Gastroesophageal sphincter (tissue), 4 donors: Measurements from ENCODE around the gene SLC9A7. TPM values are rescaled to one million over a fixed set of nuclear protein-coding genes. Genes with fewer than 3 reads are reported as not detected.

ENCODE experiments used
- ATAC-seq: fragments of 150-250 bp; one replicate; pipeline ENCODE4 v1.9.1; 2016; ENCODE audit warnings: mild to moderate bottlenecking, moderate library complexity
- H3K27ac ChIP-seq, 4 donors: fragments of 200-600 bp; sonication (generic) in 3 of 4; 1 replicate in 3 of 4; 2 replicates in 1 of 4; pipeline ENCODE4 v1.5.1; 2016 to 2019
- H3K27me3 ChIP-seq: fragments of 200-600 bp; sonication (generic); one replicate; pipeline ENCODE4 v1.5.1; 2019
- H3K36me3 ChIP-seq, 2 donors: fragments of 200-600 bp; sonication (generic); one replicate each; pipeline ENCODE4 v1.5.1; 2019; ENCODE audit warnings: control low read depth in 1 of 2
- H3K4me1 ChIP-seq, 3 donors: fragments of 200-600 bp; sonication (generic); 1 replicate in 2 of 3; 2 replicates in 1 of 3; pipeline ENCODE4 v1.5.1; 2016 to 2019; ENCODE audit warnings: control low read depth in 2 of 3
- H3K4me3 ChIP-seq, 2 donors: fragments of 200-600 bp; sonication (generic); one replicate each; pipeline ENCODE4 v1.5.1; 2019; ENCODE audit warnings: mild to moderate bottlenecking in 1 of 2, moderate library complexity in 1 of 2
- H3K9me3 ChIP-seq, 3 donors: fragments of 200-600 bp; sonication (generic); one replicate each; pipeline ENCODE4 v1.5.1; 2017 to 2019; ENCODE audit warnings: control low read depth in 2 of 3
- CTCF ChIP-seq, 4 experiments: fragments of 200-600 bp in 2 of 4; fragments of 450-650 bp in 2 of 4; sonication (generic) in 1 of 4; IDR thresholded peaks; one replicate each; pipeline ENCODE4 v1.5.1; 2017 to 2019; ENCODE audit warnings: antibody characterized with exemption in 4 of 4, mild to moderate bottlenecking in 2 of 4, moderate library complexity in 2 of 4
- EP300 ChIP-seq: sonication (generic); formaldehyde crosslinking; IDR thresholded peaks from one replicate; pipeline ENCODE4 v1.6.1; 2017; ENCODE audit warnings: antibody characterized with exemption, mild to moderate bottlenecking
- POLR2A ChIP-seq, 2 donors: fragments of 450-650 bp; IDR thresholded peaks; one replicate each; pipeline ENCODE4 v1.6.1; 2017; ENCODE audit warnings: antibody characterized with exemption in 2 of 2, mild to moderate bottlenecking in 2 of 2, moderate library complexity in 1 of 2
- POLR2AphosphoS5 ChIP-seq: sonication (generic); formaldehyde crosslinking; IDR thresholded peaks from one replicate; pipeline ENCODE4 v1.6.1; 2017; ENCODE audit warnings: antibody characterized with exemption
- WGBS, 2 donors: methylation state at CpG; one replicate each; pipeline ENCODE4 v1.1.5; 2018; ENCODE audit warnings: low coverage in 1 of 2; 5-methylcytosine and 5-hydroxymethylcytosine counted together
- total RNA-seq, 4 donors: library from RNA; depleted of rRNA; stranded (reverse); fragments of >200 nt; gene quantifications; one replicate each; pipeline ENCODE4 v1.1.0, GENCODE V29; 2016

The SLC9A7 gene
- total RNA-seq, 4 donors from 2014 or later = 3.5 to 6.1 (median 4.2) TPM

DNA sequence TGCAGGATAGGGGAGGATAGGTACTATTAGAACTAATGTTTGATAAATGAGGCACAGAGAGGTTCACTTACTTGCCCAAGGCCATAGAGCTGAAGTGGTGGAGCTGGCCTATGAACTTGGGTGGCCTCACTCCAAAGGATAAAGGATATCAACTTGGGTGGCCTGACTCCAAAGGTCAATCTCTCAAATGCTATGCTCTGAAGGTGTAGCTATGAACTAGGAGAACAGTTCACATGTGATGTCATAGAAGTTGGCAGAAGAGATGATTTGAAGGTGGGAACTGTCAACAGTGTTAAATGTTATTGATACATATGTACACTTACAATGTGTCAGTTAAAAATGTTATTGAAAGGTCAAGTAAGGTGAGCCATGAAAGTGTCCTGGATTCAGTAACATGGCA lies 191.5 kb downstream of the SLC9A7 start:
- TF ChIP-seq CTCF (IDR thresholded peaks at IDR 0.05) (no peak), POLR2A (IDR thresholded peaks at IDR 0.05) (no peak), POLR2AphosphoS5 (no peak), EP300 (no peak)
- H3K27ac ChIP-seq = no peak overlapping the region
- ATAC-seq = no peak
- H3K4me1 ChIP-seq = no peaks in the 10 kb centered on the region
- H3K9me3 ChIP-seq = no peaks in the 10 kb centered on the region
- H3K27me3 ChIP-seq = no peaks in the 10 kb centered on the region
- H3K4me3 ChIP-seq = no peak overlapping the region
- H3K36me3 ChIP-seq = no peaks in the 10 kb centered on the region

GRCh38 chrX:46561824-46562657 lies 196.9 kb downstream of the SLC9A7 start:
- WGBS, 2 donors = 68 to 70% methylated on average over 2 to 4 of the region's 6 CpGs
- H3K4me1 ChIP-seq = no peaks in the 10 kb centered on the region
- no peaks in the 10 kb centered on the region for H3K36me3 ChIP-seq
- H3K27me3 ChIP-seq = no peaks in the 10 kb centered on the region
- TF ChIP-seq POLR2AphosphoS5 (no peak), EP300 (no peak), POLR2A (IDR thresholded peaks at IDR 0.05) (no peak), CTCF (IDR thresholded peaks at IDR 0.05) (no peak)
- H3K4me3 ChIP-seq = no peak overlapping the region
- ATAC-seq = no peak
- no peaks in the 10 kb centered on the region for H3K9me3 ChIP-seq
- H3K27ac ChIP-seq = no peak overlapping the region

DNA sequence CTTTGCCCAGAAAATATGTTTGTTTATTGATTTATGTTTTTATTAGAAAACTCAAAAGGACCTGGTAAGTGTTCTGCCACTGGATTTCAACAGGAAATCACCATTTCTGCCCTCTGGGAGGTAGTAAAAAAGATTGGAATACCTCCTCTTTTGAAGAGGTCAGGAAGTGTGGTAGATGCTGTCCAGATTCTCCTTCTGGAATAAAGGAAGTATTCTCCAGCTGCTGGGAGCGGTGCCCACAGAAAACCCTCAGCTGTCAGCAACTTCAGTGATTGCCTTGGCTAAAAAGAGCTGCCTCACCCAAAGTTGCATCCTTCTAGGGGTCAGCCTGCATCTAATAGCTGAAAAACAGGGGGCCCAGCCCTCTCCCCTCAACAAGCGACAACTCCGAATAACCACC lies 199.9 kb downstream of the SLC9A7 start:
- H3K27me3 ChIP-seq = no peaks in the 10 kb centered on the region
- H3K9me3 ChIP-seq = no peaks in the 10 kb centered on the region
- no peak overlapping the region for H3K4me3 ChIP-seq
- TF ChIP-seq POLR2AphosphoS5 = no peak
- TF ChIP-seq CTCF (IDR thresholded peaks at IDR 0.05) = no peak
- no peak for TF ChIP-seq EP300
- no peak for TF ChIP-seq POLR2A (IDR thresholded peaks at IDR 0.05)
- H3K4me1 ChIP-seq = no peaks in the 10 kb centered on the region
- no peak overlapping the region for H3K27ac ChIP-seq
- no peaks in the 10 kb centered on the region for H3K36me3 ChIP-seq
- 40% methylated on average over 1 of the region's 3 CpGs; no CpG with 5 or more reads in 1 of the 2 donors for WGBS, 2 donors
- no peak for ATAC-seq

DNA sequence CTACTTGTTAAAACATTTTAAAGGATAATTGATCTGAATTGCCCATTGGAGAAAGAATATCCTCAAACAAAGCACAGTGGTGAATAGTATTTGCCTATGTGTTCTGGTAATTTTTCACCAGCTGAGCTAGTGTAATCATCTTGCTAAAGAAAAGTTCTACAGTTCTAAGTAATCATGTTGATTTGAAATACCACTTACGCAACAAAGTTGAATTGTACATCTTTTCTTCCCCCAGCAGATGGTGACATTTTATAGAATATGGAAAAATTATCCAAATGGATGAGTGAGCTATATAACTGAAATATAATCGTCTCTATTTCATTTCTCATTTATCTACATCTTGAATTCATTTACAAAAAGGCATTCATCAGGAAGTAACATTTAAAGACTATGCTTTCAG lies 204.0 kb downstream of the SLC9A7 start:
- no peak overlapping the region for H3K27ac ChIP-seq
- no peaks in the 10 kb centered on the region for H3K27me3 ChIP-seq
- no peaks in the 10 kb centered on the region for H3K36me3 ChIP-seq
- H3K4me3 ChIP-seq = no peak overlapping the region
- no peak for ATAC-seq
- no peaks in the 10 kb centered on the region for H3K4me1 ChIP-seq
- no peaks in the 10 kb centered on the region for H3K9me3 ChIP-seq
- TF ChIP-seq POLR2AphosphoS5 = no peak
- peak in 3 of 4 experiments; percentile 12 to 28 (median 14) for TF ChIP-seq CTCF (IDR thresholded peaks at IDR 0.05)
- 40 to 45% methylated on average over 2 of the region's 2 CpGs for WGBS, 2 donors

- H3K36me3 ChIP-seq = no peaks in the 10 kb centered on the region
- no peak for TF ChIP-seq EP300
- no peak overlapping the region for H3K4me3 ChIP-seq
- H3K9me3 ChIP-seq = no peaks in the 10 kb centered on the region
- no peaks in the 10 kb centered on the region for H3K4me1 ChIP-seq
- H3K27me3 ChIP-seq = no peaks in the 10 kb centered on the region
- no peak for ATAC-seq
- WGBS, 2 donors = 83 to 89% methylated on average over 3 to 4 of the region's 5 CpGs
- no peak overlapping the region for H3K27ac ChIP-seq
Observed at GRCh38 chrX:46553935-46554334, 205.0 kb downstream of the SLC9A7 start.
